Body of pancreas (tissue), 4 donors: ENCODE results near the gene SERPINA10. TPM values are rescaled to one million over a fixed set of nuclear protein-coding genes. Genes with fewer than 3 reads are reported as not detected.

ENCODE experiments used
- ATAC-seq: fragments of 150-250 bp; one replicate; pipeline ENCODE4 v1.9.1; 2016
- DNase-seq, 4 donors: peaks; one replicate each; pipeline ENCODE4 v3.0.0-alpha.2; 2019
- H3K27ac ChIP-seq, 4 donors: fragments of 200-600 bp; sonication (generic); 1 replicate in 3 of 4; 2 replicates in 1 of 4; pipeline versions ENCODE4 v1.5.1 to v1.6.1; 2016 to 2019; ENCODE audit warnings: mild to moderate bottlenecking in 1 of 4, mixed read lengths in 1 of 4, moderate library complexity in 1 of 4
- H3K27me3 ChIP-seq, 2 donors: fragments of 200-600 bp; sonication (generic); one replicate each; pipeline ENCODE4 v1.6.0; 2016; ENCODE audit warnings: mild to moderate bottlenecking in 1 of 2
- H3K36me3 ChIP-seq, 2 donors: fragments of 200-600 bp; sonication (generic); replicated peaks in 1 of 2; 2 replicates each; pipeline ENCODE4 v1.5.1; 2016; ENCODE audit warnings: low read depth in 2 of 2; ENCODE audit not compliant: insufficient read depth in 1 of 2
- H3K4me1 ChIP-seq: fragments of 200-600 bp; sonication (generic); one replicate; pipeline ENCODE4 v1.6.0; 2016
- H3K4me3 ChIP-seq, 2 donors: fragments of 200-600 bp; sonication (generic); 1 replicate in 1 of 2; 2 replicates in 1 of 2; pipeline ENCODE4 v1.5.1; 2016 to 2019
- H3K9me3 ChIP-seq, 3 donors: fragments of 200-600 bp; sonication (generic); 1 replicate in 2 of 3; 2 replicates in 1 of 3; pipeline ENCODE4 v1.5.1; 2016
- POLR2A ChIP-seq, 3 donors: fragments of 450-650 bp; IDR thresholded peaks; one replicate each; pipeline ENCODE4 v1.6.1; 2016; ENCODE audit warnings: antibody characterized with exemption in 3 of 3, mild to moderate bottlenecking in 2 of 3
- WGBS, 2 donors: methylation state at CpG; one replicate each; pipeline ENCODE4 v1.1.5; 2017; 5-methylcytosine and 5-hydroxymethylcytosine counted together
- intact Hi-C: fragments of 100-400 bp; cut with DNase I; formaldehyde crosslinking; loops from one replicate; pipeline ENCODE4 v1.15.1; 2023
- total RNA-seq, 2 donors: library from RNA; depleted of rRNA; stranded (reverse); fragments of >200 nt; gene quantifications; one replicate each; pipeline ENCODE4 v1.1.0, GENCODE V29; 2016
- TF ChIP-seq, protein P1 (sequence below), 7 experiments: fragments of 450-650 bp in 4 of 7; fragments of 200-600 bp in 3 of 7; sonication (generic) in 3 of 7; IDR thresholded peaks; one replicate each; pipeline ENCODE4 v1.5.1; 2016 to 2019; ENCODE audit warnings: antibody characterized with exemption in 7 of 7

The SERPINA10 gene
- total RNA-seq, 2 donors from 2014 or later = 3.0 TPM; not detected in 1

- H3K27ac ChIP-seq = no peak overlapping the region
- H3K27me3 ChIP-seq = no peaks in the 10 kb centered on the region
- WGBS, 2 donors = 71 to 75% methylated on average over 2 of the region's 2 CpGs
- ATAC-seq (no peak), DNase-seq (no peak)
- H3K4me1 ChIP-seq = peaks cover 13% of the 10 kb centered on the region
- intact Hi-C loops = no loop called here
- H3K4me3 ChIP-seq = no peak overlapping the region
- no peaks in the 10 kb centered on the region for H3K36me3 ChIP-seq
- no peak for TF ChIP-seq POLR2A (IDR thresholded peaks at IDR 0.05)
- TF ChIP-seq, protein P1, sequence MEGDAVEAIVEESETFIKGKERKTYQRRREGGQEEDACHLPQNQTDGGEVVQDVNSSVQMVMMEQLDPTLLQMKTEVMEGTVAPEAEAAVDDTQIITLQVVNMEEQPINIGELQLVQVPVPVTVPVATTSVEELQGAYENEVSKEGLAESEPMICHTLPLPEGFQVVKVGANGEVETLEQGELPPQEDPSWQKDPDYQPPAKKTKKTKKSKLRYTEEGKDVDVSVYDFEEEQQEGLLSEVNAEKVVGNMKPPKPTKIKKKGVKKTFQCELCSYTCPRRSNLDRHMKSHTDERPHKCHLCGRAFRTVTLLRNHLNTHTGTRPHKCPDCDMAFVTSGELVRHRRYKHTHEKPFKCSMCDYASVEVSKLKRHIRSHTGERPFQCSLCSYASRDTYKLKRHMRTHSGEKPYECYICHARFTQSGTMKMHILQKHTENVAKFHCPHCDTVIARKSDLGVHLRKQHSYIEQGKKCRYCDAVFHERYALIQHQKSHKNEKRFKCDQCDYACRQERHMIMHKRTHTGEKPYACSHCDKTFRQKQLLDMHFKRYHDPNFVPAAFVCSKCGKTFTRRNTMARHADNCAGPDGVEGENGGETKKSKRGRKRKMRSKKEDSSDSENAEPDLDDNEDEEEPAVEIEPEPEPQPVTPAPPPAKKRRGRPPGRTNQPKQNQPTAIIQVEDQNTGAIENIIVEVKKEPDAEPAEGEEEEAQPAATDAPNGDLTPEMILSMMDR (IDR thresholded peaks at IDR 0.05) = no peak
- H3K9me3 ChIP-seq = no peaks in the 10 kb centered on the region
Measured at GRCh38 chr14:94338023-94338422, 45.0 kb upstream of the SERPINA10 start.

- DNase-seq = no peak
- no peaks in the 10 kb centered on the region for H3K27me3 ChIP-seq
- H3K9me3 ChIP-seq = no peaks in the 10 kb centered on the region
- TF ChIP-seq, protein P1 (IDR thresholded peaks at IDR 0.05) = no peak
- no peak for TF ChIP-seq POLR2A (IDR thresholded peaks at IDR 0.05)
- intact Hi-C loops = no loop called here
- ATAC-seq = no peak
- H3K4me3 ChIP-seq = no peak overlapping the region
- H3K27ac ChIP-seq = no peak overlapping the region
- no peaks in the 10 kb centered on the region for H3K36me3 ChIP-seq
- H3K4me1 ChIP-seq = peaks cover 7% of the 10 kb centered on the region
- WGBS, 2 donors = 83 to 87% methylated on average over 6 of the region's 6 CpGs
Measured at GRCh38 chr14:94337274-94337673, 44.2 kb upstream of the SERPINA10 start.

DNA sequence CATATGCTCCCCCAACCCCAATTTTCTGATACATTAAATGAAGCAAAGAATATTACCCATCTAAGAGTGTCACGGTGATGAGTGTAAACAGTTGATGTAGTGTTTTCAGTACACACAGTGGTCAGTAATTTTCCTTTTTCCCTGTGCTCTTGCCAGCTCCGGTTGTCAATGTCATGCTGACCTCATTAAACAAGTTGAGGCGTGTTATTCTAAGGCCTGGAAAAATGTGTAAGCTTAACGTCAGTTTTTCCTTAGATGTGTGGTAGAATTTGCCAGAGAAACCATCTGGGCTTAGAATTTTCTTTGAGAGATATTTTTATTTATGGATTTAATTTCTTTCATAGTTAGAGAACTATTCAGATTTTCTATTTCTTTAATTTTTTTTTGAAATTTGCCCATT lies 41.8 kb upstream of the SERPINA10 start:
- Histone ChIP-seq H3K36me3 (no peaks in the 10 kb centered on the region), H3K27me3 (no peaks in the 10 kb centered on the region), H3K9me3 (no peaks in the 10 kb centered on the region), H3K27ac (no peak overlapping the region), H3K4me1 (no peaks in the 10 kb centered on the region), H3K4me3 (no peak overlapping the region)
- DNase-seq (no peak), ATAC-seq (no peak)
- TF ChIP-seq POLR2A (IDR thresholded peaks at IDR 0.05) = no peak
- TF ChIP-seq, protein P1 (IDR thresholded peaks at IDR 0.05) = no peak
- intact Hi-C loops = no loop called here
- WGBS, 2 donors = 41 to 46% methylated on average over 4 of the region's 4 CpGs

DNA sequence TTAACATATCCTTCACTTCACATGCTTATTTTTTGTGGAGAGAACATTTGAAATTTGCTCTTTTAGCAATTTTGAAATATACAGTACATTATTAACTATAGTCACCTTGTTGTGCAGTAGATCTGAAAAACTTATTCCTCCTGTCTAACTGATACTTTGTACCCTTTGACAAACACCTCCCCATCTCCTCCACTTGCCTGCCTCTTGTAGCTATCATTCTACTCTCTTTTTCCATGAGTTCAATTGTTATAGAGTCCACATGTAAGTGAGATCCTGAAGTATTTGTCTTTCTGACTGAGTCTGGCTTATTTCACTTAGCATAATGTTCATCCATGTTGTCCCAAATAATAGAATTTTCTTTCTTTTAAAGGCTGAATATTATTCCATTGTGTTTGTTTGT lies 39.5 kb upstream of the SERPINA10 start:
- Histone ChIP-seq H3K4me1 (no peaks in the 10 kb centered on the region), H3K27me3 (no peaks in the 10 kb centered on the region), H3K27ac (no peak overlapping the region), H3K4me3 (no peak overlapping the region), H3K36me3 (no peaks in the 10 kb centered on the region), H3K9me3 (no peaks in the 10 kb centered on the region)
- ATAC-seq (no peak), DNase-seq (no peak)
- no peak for TF ChIP-seq POLR2A (IDR thresholded peaks at IDR 0.05)
- TF ChIP-seq, protein P1 (IDR thresholded peaks at IDR 0.05) = no peak
- intact Hi-C loops = no loop called here

- no peaks in the 10 kb centered on the region for H3K9me3 ChIP-seq
- no peak for ATAC-seq
- H3K36me3 ChIP-seq = no peaks in the 10 kb centered on the region
- no peak for TF ChIP-seq POLR2A (IDR thresholded peaks at IDR 0.05)
- TF ChIP-seq, protein P1 (IDR thresholded peaks at IDR 0.05) = no peak
- no peaks in the 10 kb centered on the region for H3K4me1 ChIP-seq
- H3K4me3 ChIP-seq = no peak overlapping the region
- H3K27me3 ChIP-seq = no peaks in the 10 kb centered on the region
- H3K27ac ChIP-seq = no peak overlapping the region
- DNase-seq = no peak
- intact Hi-C loops = no loop called here
- 61 to 62% methylated on average over 7 of the region's 7 CpGs for WGBS, 2 donors
Measured at GRCh38 chr14:94332063-94332583, 39.1 kb upstream of the SERPINA10 start.
